Choroid plexus epithelial cell (primary cell): ENCODE measurements around the gene PRKG1.

ENCODE experiments used
- DNase-seq: peaks from one replicate; pipeline ENCODE4 v3.0.0-alpha.2; 2010; ENCODE audit warnings: low read depth
- H3K4me3 ChIP-seq: 2 replicates; pipeline ENCODE4 v1.5.1; 2011; ENCODE audit warnings: low read depth, mild to moderate bottlenecking, control low read depth, low read length, moderate library complexity
- CTCF ChIP-seq: conservative IDR thresholded peaks from 2 replicates; pipeline ENCODE4 v1.5.1; 2011; ENCODE audit warnings: low read depth, mild to moderate bottlenecking, control low read depth, inconsistent platforms, low read length, moderate library complexity

The PRKG1 gene

GRCh38 chr10:51606825-51607462, 532.7 kb downstream of the PRKG1 start:
- TF ChIP-seq CTCF, result no peak
- H3K4me3 ChIP-seq, result no peak overlapping the region
- no peak for DNase-seq

DNA sequence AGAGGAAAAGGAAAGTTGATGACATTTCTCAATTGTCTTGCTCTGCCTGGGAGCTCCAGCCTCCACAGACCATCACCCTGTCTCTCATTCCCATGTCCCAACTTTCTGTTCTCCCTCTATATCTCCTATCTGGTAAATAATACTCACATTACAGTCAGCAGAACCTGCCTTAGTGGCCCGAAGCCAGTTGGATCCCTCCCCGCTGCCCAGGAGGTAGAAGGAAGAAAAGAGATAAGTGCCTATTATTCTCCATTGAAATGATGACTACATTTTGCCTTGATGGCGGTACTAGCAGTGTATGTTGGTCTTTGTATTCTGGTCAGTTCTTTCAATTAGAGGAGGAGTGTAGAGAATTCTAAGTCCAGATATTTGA, 533.2 kb downstream of the PRKG1 start:
- no peak for TF ChIP-seq CTCF
- H3K4me3 ChIP-seq, result no peak overlapping the region
- DNase-seq, result no peak

GRCh38 chr10:51608211-51608610, 533.9 kb downstream of the PRKG1 start:
- no peak for TF ChIP-seq CTCF
- no peak overlapping the region for H3K4me3 ChIP-seq
- no peak for DNase-seq

GRCh38 chr10:51615764-51616298, 541.5 kb downstream of the PRKG1 start:
- no peak overlapping the region for H3K4me3 ChIP-seq
- no peak for TF ChIP-seq CTCF
- peak; percentile 5 for DNase-seq

- TF ChIP-seq CTCF, result no peak
Measured at GRCh38 chr10:51617576-51618235, 543.4 kb downstream of the PRKG1 start.

DNA sequence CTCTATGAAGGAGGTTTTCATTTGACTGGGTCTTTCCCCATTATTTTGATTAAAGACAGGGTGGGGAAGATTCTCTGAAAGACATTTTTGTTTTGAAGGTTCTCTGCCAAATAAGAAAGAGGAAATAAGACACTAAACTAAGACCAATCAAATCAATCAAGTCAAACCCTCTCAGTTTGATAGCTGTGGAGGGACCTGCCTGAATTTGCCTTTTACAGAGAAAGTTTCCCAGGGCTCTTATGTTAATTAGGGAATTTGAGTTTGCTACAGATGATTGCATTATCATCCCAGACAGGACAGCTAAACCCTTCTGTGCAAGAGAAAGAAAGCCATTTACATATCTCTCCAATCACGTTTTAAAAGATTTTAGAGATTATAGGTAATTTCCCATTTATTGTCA, 545.1 kb downstream of the PRKG1 start:
- TF ChIP-seq CTCF, result no peak
- DNase-seq, result no peak
- H3K4me3 ChIP-seq, result no peak overlapping the region

More at GRCh38 chr10:51617576-51618235, 543.4 kb downstream of the PRKG1 start:
- no peak for DNase-seq
- H3K4me3 ChIP-seq, result no peak overlapping the region

- H3K4me3 ChIP-seq, result no peak overlapping the region
- no peak for TF ChIP-seq CTCF
- no peak for DNase-seq
Measured at GRCh38 chr10:51620131-51620530, 545.8 kb downstream of the PRKG1 start.
